Measurements from ENCODE around the gene CDK5RAP2.

The CDK5RAP2 gene

DNA sequence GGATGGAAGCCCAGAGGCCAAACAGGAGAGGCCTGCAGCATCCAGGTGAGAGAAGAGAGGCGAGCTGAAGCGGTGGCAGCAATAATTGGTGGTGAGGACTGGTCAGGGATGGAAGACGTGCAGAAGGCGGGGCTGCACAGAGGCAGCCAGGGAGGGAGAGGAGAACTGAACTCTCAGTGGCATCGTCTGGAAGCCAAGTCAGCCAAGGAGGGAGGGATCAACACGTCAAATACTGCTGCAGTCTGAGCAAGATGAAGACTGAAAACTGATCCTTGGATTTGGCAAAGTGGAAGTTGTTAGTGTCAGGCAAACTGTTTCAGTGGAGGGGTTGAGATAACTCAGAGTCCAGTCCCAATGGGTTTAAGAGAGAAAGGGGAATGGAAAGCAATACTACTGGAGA lies 145.4 kb downstream of the CDK5RAP2 start:
- no peak for DNase-seq

DNA sequence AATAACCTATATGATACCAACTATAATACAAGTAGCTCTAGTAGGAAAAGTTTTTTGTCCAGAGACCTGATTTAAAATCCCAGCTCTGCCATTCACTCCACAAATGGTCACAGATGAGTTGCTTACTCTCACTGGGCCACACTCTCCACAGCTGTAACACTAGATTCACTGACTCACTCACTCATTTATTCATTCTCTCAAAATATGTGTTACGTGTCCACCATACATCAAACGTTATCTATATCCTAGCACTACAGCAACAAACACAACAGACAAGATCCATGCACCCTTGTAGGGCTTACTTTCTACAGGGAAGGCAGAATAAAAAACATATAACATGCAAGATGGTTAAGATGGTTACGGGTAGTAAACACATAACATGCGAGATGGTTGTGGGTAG lies 146.3 kb downstream of the CDK5RAP2 start:
- DNase-seq = no peak

- no peak for DNase-seq
These were observed 147.4 kb downstream of the CDK5RAP2 start for GRCh38 chr9:120432600-120432999.

DNA sequence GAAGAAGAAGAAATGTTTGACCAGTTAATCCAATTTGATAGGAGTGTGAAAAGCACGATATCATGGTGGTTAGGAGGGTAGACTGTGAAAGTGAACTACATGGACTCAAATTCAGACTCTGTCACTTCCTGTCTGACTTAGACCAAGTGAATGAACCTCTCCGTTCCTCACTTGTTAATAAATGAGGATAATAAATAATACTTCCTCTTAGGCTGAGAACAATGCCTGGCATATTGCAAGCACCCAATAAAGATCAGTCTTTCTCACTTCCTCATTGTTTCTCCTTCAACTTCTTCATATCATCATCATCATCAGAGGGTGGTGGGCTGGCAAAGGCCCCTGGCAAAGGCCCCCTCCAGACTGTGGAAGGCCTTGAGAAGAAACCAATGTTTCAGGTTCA lies 148.7 kb downstream of the CDK5RAP2 start:
- DNase-seq = no peak

DNA sequence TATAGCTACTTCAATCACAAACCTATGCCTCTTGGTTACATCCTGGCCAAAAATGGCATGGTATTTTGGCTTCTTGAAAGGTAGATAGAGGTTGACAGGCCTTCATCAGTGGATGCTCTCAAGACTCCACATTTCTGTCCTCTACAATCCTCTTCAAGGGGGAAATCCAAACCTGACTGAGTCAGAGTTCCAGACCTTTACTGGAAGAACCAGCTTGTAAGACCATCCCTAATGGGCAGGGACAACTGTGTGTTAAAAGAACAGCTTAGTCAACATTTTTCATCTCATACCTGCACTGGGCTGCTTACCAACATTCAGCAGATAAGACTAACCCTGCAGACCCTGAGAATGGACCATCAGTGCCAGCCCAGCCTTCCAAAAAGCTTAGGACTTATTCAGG lies 155.7 kb downstream of the CDK5RAP2 start:
- no peak for DNase-seq

DNA sequence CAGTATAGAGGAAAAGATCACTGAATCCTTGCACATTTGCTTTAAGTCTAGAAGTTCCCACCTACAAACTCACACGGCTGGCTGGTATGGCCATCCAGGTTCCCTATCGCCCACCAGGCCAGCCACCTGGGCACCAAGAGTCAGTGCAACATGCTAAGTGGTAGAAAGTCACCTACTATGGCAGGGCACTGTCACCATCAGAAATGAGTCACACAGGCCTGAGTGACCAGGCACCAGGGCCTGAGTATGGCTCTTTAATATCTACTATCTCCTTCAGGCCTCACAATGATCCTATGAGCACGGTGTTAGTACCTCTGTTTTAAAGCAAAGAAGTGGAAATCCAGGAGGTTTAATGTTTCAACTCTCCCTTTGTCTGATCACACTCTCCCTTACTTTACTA lies 156.2 kb downstream of the CDK5RAP2 start:
- DNase-seq = no peak

DNA sequence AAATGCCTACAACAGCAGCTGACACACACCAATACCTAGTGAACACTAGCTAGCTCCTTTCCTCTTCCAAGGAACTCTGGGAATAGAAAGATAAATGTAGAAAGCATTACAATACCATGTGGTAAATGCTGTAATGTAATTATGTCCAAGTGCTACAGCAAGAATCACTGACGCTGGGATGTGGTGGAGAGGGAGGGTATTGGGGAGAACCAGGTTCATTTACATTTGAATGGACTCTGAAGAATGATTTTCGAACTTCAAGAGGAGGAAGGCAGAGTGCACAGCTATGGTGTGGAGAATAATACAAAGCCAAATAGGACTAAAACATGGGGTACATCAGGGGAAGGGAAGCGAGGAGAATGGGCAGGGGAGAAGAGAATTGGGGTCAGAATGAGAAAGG lies 158.0 kb downstream of the CDK5RAP2 start:
- no peak for DNase-seq

DNA sequence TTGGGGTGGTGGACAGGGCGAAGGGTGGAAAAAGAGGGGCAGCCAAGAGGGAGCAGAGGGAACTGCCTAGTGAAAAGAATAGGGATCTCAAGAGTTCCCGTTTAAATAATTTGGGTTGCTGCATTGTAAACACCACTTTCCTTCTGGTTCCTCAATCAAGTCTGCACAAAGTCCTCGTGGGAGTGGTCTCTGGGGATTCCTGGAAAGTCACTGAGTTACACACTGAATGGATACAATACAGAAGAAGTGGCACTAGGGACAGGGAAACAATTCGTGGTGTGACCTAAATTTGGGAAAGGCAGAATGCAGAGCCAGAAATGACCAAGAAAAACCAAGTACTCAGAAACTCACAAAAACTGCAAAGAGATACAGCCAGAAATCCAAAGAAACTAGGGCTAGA lies 161.7 kb downstream of the CDK5RAP2 start:
- no peak for DNase-seq

- no peak for DNase-seq
These were observed 163.1 kb downstream of the CDK5RAP2 start for GRCh38 chr9:120416781-120417427.

- DNase-seq = no peak
These were observed 166.6 kb downstream of the CDK5RAP2 start for GRCh38 chr9:120413121-120414048.

- DNase-seq = no peak
These were observed 167.5 kb downstream of the CDK5RAP2 start for GRCh38 chr9:120412425-120412951.

GRCh38 chr9:120411862-120412424 lies 168.0 kb downstream of the CDK5RAP2 start:
- no peak for DNase-seq

DNA sequence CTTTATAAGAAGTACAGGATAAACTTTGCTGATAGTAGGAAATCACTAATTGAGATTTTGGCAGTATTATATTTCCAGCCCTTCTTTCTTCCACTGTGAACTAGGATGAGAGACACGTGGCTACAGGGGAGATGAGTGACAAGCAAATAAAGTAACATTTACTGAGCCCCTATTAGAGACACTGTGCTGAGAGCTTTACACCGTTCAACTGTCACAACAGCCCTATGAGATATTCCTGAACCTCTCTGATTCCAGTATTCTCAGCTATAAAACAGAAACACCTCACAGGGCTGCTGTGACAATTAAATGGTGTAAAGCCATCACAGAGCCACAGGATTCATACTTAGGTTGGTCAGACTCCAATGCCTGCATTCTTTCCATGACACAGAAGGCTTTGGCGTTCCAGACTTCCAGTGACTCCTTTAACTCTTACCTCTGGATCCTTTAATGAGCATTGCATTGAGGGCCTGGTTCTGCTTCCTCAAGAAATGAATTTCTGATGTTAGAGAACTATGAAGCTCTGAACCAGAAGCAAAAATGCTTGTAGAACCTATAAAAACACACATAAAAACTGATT lies 169.0 kb downstream of the CDK5RAP2 start:
- DNase-seq = no peak

DNA sequence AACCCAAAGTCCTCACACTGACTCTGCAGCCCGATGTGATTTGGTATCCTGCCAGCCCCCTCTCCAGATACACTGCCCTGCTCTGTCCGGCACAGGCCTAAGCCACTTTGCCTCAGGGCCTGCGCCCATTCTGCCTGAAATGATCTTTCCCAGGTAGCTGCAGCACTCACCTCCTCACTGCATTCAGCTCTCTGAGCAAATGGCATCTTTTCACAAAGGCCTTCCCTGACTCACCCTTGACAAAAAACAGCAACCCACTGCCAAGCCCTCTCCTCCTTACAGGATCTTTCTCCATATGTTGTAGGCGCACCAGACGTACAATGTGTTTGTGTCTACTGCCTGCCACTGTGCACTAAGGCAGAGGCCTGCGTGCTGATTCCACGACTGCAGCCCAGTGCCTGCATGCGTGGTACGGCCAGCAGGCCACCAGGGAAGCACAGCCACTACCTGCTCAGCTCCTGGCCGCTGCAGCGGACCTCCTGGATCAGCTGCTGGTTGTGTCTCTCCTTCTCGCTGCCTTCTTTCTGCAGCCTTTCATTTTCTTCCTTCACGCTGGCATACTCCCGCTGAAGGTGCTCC lies 171.2 kb downstream of the CDK5RAP2 start:
- no peak for DNase-seq

GRCh38 chr9:120405860-120406259 lies 174.1 kb downstream of the CDK5RAP2 start:
- DNase-seq = no peak

GRCh38 chr9:120405134-120405533 lies 174.8 kb downstream of the CDK5RAP2 start:
- DNase-seq = no peak

- no peak for DNase-seq
These were observed 176.5 kb downstream of the CDK5RAP2 start for GRCh38 chr9:120403543-120403856.

- DNase-seq = no peak
These were observed 177.0 kb downstream of the CDK5RAP2 start for GRCh38 chr9:120402741-120403542.

DNA sequence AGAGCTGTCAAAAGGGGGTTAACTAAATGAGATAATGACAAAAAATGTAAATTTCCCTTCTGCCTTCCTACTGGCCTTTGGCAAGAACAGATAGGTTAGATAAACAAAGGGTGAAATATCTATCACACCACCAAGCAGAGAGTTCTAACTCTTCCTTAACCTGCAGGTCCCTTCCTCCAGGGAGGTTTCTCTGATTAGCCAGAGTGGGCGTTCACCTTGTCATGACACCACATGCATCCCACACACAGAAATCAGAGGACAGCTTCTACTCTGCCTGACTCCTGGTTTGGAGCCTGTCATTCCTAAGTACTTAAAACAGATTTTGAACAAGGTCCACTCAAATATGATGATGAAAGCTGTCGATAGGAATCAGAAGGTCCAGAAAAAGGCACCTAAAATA lies 180.0 kb downstream of the CDK5RAP2 start:
- no peak for DNase-seq

GRCh38 chr9:120398286-120398685 lies 181.7 kb downstream of the CDK5RAP2 start:
- DNase-seq = no peak

GRCh38 chr9:120397453-120397852 lies 182.5 kb downstream of the CDK5RAP2 start:
- DNase-seq = no peak

DNA sequence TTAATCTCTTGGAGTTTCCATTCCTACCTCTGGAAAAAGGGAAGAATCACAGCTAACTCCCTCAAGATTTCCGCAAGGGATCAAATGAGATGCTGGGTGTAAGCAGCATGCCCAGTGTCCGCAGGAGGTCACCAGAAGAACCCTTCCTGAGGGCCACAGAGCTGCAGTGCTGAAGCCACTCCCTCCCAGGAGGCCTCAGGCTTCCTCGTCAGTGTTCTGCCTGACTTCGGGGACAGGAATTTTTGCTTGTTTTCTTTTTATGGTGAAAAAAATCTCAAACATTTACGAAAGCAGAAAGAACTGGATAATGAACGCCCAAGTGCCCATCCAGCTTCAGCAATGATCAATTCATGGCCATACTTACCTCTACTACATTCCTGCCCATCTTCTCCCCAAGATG lies 183.0 kb downstream of the CDK5RAP2 start:
- DNase-seq = no peak

Data from SHP77 (cell line).